ENCODE data around the gene UTF1. TPM values are rescaled to one million over a fixed set of nuclear protein-coding genes. Genes with fewer than 3 reads are reported as not detected.
A peak's percentile ranks its signal among the peaks of the same experiment; 100 is the strongest.

Gene UTF1
- total and polyA plus RNA-seq, 9 of the 15 experiments (the other 6 are each of a cell fraction or from before 2014, with no cell fraction given) = 0.35 to 0.46 TPM; not detected in 7

- no peaks in the 10 kb centered on the region for H3K36me3 ChIP-seq (ENCODE audit: control insufficient read depth, insufficient read depth, low read length)
- H3K9me3 ChIP-seq (replicated peaks; ENCODE audit: control insufficient read depth, insufficient read depth, low read depth, low read length) = no peaks in the 10 kb centered on the region; the same call in 1 of the 2 replicates
- no peak overlapping the region for H3K27ac ChIP-seq (ENCODE audit: extremely low read depth, low read depth, low read length)
- no peak overlapping the region for H3K9ac ChIP-seq (ENCODE audit: insufficient read depth in 1 of 2, low read depth in 2 of 2, low read length in 2 of 2)
- ATAC-seq = no peak
- 7% methylated on average over 15 of the region's 27 CpGs for WGBS (ENCODE audit: insufficient coverage, low coverage, missing lambda C conversion rate)
- intact Hi-C loops (cut with micrococcal nuclease) (no loop called here), in situ Hi-C loops (cut with MboI) (no loop called here)
- no peak overlapping the region for H3K4me2 ChIP-seq (ENCODE audit: insufficient read depth, low read length)
- no TSS peak for BruUV-seq (replicated peaks)
- H3K79me2 ChIP-seq (ENCODE audit: control insufficient read depth, insufficient read depth, low read length) = no peaks in the 10 kb centered on the region
- peaks cover 5 to 43% of the 10 kb centered on the region in 2 experiments; a peak in 4 of 5 replicates for H3K27me3 ChIP-seq (ENCODE audit: control insufficient read depth in 2 of 2, insufficient read depth in 2 of 2, low read length in 2 of 2)
- H3K4me3 ChIP-seq = no peak overlapping the region
- POLR2A ChIA-PET = interaction anchor here (0.6 kb wide), 1 partner anchor 16 kb away, joined by 3 read pairs; no protein-coding TSS in a partner anchor
- no peak for TF ChIP-seq NCOA6 (IDR thresholded peaks at IDR 0.05)
- no peak for TF ChIP-seq LCOR (CRISPR knock-in tag; IDR thresholded peaks at IDR 0.05)
- no peak for TF ChIP-seq TRIM24 (IDR thresholded peaks at IDR 0.05)
- DNase-seq (ENCODE audit: extremely low read depth in 1 of 4, low spot score in 3 of 4) = no peak
- H4K20me1 ChIP-seq (replicated peaks; ENCODE audit: control insufficient read depth, insufficient read depth, low read length) = no peaks in the 10 kb centered on the region
- FAIRE-seq = no peak
- no peak overlapping the region for H2AFZ ChIP-seq (ENCODE audit: low read depth, low read length)
- no peaks in the 10 kb centered on the region for H3K9me1 ChIP-seq (ENCODE audit: control insufficient read depth, insufficient read depth, low read length)
- CTCF ChIA-PET (ENCODE audit: low intra/inter-chr PET ratio) = interaction anchor here (0.7 kb wide), 1 partner anchor 38 kb away, joined by 4 read pairs; no protein-coding TSS in a partner anchor
- peaks cover 0 to 49% of the 10 kb centered on the region in 2 experiments; a peak in 1 of 5 replicates for H3K4me1 ChIP-seq (replicated peaks in 1 of 2; ENCODE audit: control insufficient read depth in 2 of 2, insufficient read depth in 2 of 2, low read length in 2 of 2)
These were observed 19.4 kb upstream of the UTF1 start for GRCh38 chr10:133210398-133211140.

GRCh38 chr10:133211141-133211830 lies 18.7 kb upstream of the UTF1 start:
- intact Hi-C loops (cut with micrococcal nuclease) = no loop called here
- peak; percentile 31; the same call in 2 of the 3 replicates for ATAC-seq
- WGBS (ENCODE audit: insufficient coverage, low coverage, missing lambda C conversion rate) = 8% methylated on average over 15 of the region's 25 CpGs
- ChIA-PET CTCF (ENCODE audit: low intra/inter-chr PET ratio) (no interaction called here), POLR2A (interaction anchor here (0.6 kb wide), 1 partner anchor 17 kb away, joined by 3 read pairs; no protein-coding TSS in a partner anchor)
- H3K27me3 ChIP-seq (ENCODE audit: control insufficient read depth in 2 of 2, insufficient read depth in 2 of 2, low read length in 2 of 2) = peaks cover 5 to 48% of the 10 kb centered on the region in 2 experiments; a peak in 4 of 5 replicates
- H3K9me1 ChIP-seq (ENCODE audit: control insufficient read depth, insufficient read depth, low read length) = no peaks in the 10 kb centered on the region
- no peak for DNase-seq (ENCODE audit: extremely low read depth in 1 of 4, low spot score in 3 of 4)
- peaks cover 0 to 51% of the 10 kb centered on the region in 2 experiments; a peak in 1 of 5 replicates for H3K4me1 ChIP-seq (replicated peaks in 1 of 2; ENCODE audit: control insufficient read depth in 2 of 2, insufficient read depth in 2 of 2, low read length in 2 of 2)
- H3K36me3 ChIP-seq (ENCODE audit: control insufficient read depth, insufficient read depth, low read length) = no peaks in the 10 kb centered on the region
- H3K79me2 ChIP-seq (ENCODE audit: control insufficient read depth, insufficient read depth, low read length) = no peaks in the 10 kb centered on the region
- no peak overlapping the region for H3K9ac ChIP-seq (ENCODE audit: insufficient read depth in 1 of 2, low read depth in 2 of 2, low read length in 2 of 2)
- no peaks in the 10 kb centered on the region; the same call in 1 of the 2 replicates for H3K9me3 ChIP-seq (replicated peaks; ENCODE audit: control insufficient read depth, insufficient read depth, low read depth, low read length)
- FAIRE-seq = no peak
- no peak overlapping the region for H3K27ac ChIP-seq (ENCODE audit: extremely low read depth, low read depth, low read length)
- no TSS peak for BruUV-seq (replicated peaks)
- H3K4me3 ChIP-seq = no peak overlapping the region
- no peak overlapping the region for H3K4me2 ChIP-seq (ENCODE audit: insufficient read depth, low read length)
- in situ Hi-C loops (cut with MboI) = no loop called here
- no peak overlapping the region for H2AFZ ChIP-seq (ENCODE audit: low read depth, low read length)
- no peaks in the 10 kb centered on the region for H4K20me1 ChIP-seq (replicated peaks; ENCODE audit: control insufficient read depth, insufficient read depth, low read length)
- no peak for TF ChIP-seq RBM39 (optimal IDR thresholded peaks at IDR 0.05; ENCODE audit: low read depth, low read length)
- no peak for TF ChIP-seq ZFP1 (CRISPR knock-in tag; IDR thresholded peaks at IDR 0.05)
- TF ChIP-seq NBN (IDR thresholded peaks at IDR 0.05; ENCODE audit: low read depth) = no peak
- TF ChIP-seq TGIF2 (CRISPR knock-in tag; IDR thresholded peaks at IDR 0.05) = no peak
- no peak for TF ChIP-seq GATA2 (CRISPR knock-in tag; IDR thresholded peaks at IDR 0.05)
- TF ChIP-seq ZNF436 (CRISPR knock-in tag; IDR thresholded peaks at IDR 0.05) = no peak
- no peak for TF ChIP-seq BRF2 (IDR thresholded peaks at IDR 0.05; ENCODE audit: borderline replicate concordance, insufficient read depth, insufficient read length)
- TF ChIP-seq XRCC5 (IDR thresholded peaks at IDR 0.05; ENCODE audit: low read depth, low read length) = no peak
- TF ChIP-seq FOXM1 (IDR thresholded peaks at IDR 0.05; ENCODE audit: low read depth) = no peak
- no peak for TF ChIP-seq FOXM1 (CRISPR knock-in tag; IDR thresholded peaks at IDR 0.05; ENCODE audit: low read depth)
- TF ChIP-seq ZNF75A (CRISPR knock-in tag; IDR thresholded peaks at IDR 0.05) = no peak
- no peak for TF ChIP-seq FOXA1 (IDR thresholded peaks at IDR 0.05; ENCODE audit: borderline replicate concordance)

Measured in K562 (cell line).